ENCODE data around the gene ATF6. TPM values are rescaled to one million over a fixed set of nuclear protein-coding genes. Genes with fewer than 3 reads are reported as not detected.
"Not testable (repeated sequence)": the region's sequence is repeated elsewhere in the genome, so short reads cannot be mapped to it uniquely, and the experiment has no call there.

ATF6 gene
- total RNA-seq, 2 experiments from 2014 or later = 16.9 to 17.3 TPM

GRCh38 chr1:161725258-161725907, 40.7 kb upstream of the ATF6 start:
- DNase-seq; H3K27ac Mint-ChIP-seq; ATAC-seq; H3K9me3 Mint-ChIP-seq; H3K36me3 Mint-ChIP-seq (ENCODE audit: low read depth); intact Hi-C loops (cut with micrococcal nuclease): not testable (repeated sequence)
- peaks cover 17% of the 10 kb centered on the region for H3K27me3 Mint-ChIP-seq
- peak; percentile 18 for TF ChIP-seq CTCF (IDR thresholded peaks at IDR 0.05)
- CTCF ChIA-PET = interaction anchor here (1.1 to 4.1 kb wide), 4 partner anchors 13 to 23 kb away, joined by 4 to 32 read pairs (median 9); partner anchors contain the start of gene FCRLA
- peak overlapping the region; percentile 79 for H3K4me3 Mint-ChIP-seq
- peaks cover 41% of the 10 kb centered on the region for H3K4me1 Mint-ChIP-seq (ENCODE audit: low read depth)
- POLR2A ChIA-PET = interaction anchor here (1.1 to 1.6 kb wide), 2 partner anchors 9 to 41 kb away, joined by 4 to 6 read pairs; no protein-coding TSS in a partner anchor

GRCh38 chr1:161725908-161726472, 40.1 kb upstream of the ATF6 start:
- Mint-ChIP-seq H3K27ac (peak overlapping the region; percentile 48), H3K4me3 (peak overlapping the region; percentile 79), H3K4me1 (ENCODE audit: low read depth) (peaks cover 47% of the 10 kb centered on the region), H3K27me3 (peaks cover 17% of the 10 kb centered on the region), H3K9me3 (no peaks in the 10 kb centered on the region), H3K36me3 (ENCODE audit: low read depth) (no peaks in the 10 kb centered on the region)
- DNase-seq = peak; percentile 46
- peak; percentile 28 for ATAC-seq
- TF ChIP-seq CTCF (IDR thresholded peaks at IDR 0.05) = peak; percentile 5
- CTCF ChIA-PET = interaction anchor here (1.0 to 4.1 kb wide), 7 partner anchors 12 to 241 kb away, joined by 3 to 32 read pairs (median 4); partner anchors contain the start of gene FCRLA
- POLR2A ChIA-PET = interaction anchor here (1.1 to 1.6 kb wide), 2 partner anchors 9 to 41 kb away, joined by 4 to 6 read pairs; no protein-coding TSS in a partner anchor
- intact Hi-C loops (cut with micrococcal nuclease) = no loop called here

GRCh38 chr1:161726473-161727255, 39.5 kb upstream of the ATF6 start:
- H3K4me1 Mint-ChIP-seq (ENCODE audit: low read depth) = peaks cover 51% of the 10 kb centered on the region
- peak; percentile 56 for ATAC-seq
- H3K27me3 Mint-ChIP-seq = peaks cover 17% of the 10 kb centered on the region
- no peaks in the 10 kb centered on the region for H3K36me3 Mint-ChIP-seq (ENCODE audit: low read depth)
- no peak for TF ChIP-seq CTCF (IDR thresholded peaks at IDR 0.05)
- no peaks in the 10 kb centered on the region for H3K9me3 Mint-ChIP-seq
- DNase-seq = peak; percentile 75
- H3K4me3 Mint-ChIP-seq = peak overlapping the region; percentile 79
- ChIA-PET CTCF (interaction anchor here (1.0 to 4.1 kb wide), 7 partner anchors 12 to 242 kb away, joined by 3 to 32 read pairs (median 4); partner anchors contain the start of gene FCRLA), POLR2A (interaction anchor here (0.9 to 1.6 kb wide), 3 partner anchors 10 to 40 kb away, joined by 3 to 6 read pairs (median 4); no protein-coding TSS in a partner anchor)
- peak overlapping the region; percentile 48 for H3K27ac Mint-ChIP-seq
- intact Hi-C loops (cut with micrococcal nuclease) = no loop called here

GRCh38 chr1:161727256-161727924, 38.7 kb upstream of the ATF6 start:
- CTCF ChIA-PET = interaction anchor here (1.0 to 4.1 kb wide), 4 partner anchors 11 to 112 kb away, joined by 3 to 32 read pairs (median 6); partner anchors contain the start of gene FCRLA
- H3K4me3 Mint-ChIP-seq = peak overlapping the region; percentile 79
- POLR2A ChIA-PET = interaction anchor here (0.9 to 1.6 kb wide), 2 partner anchors 10 to 39 kb away, joined by 3 to 6 read pairs; no protein-coding TSS in a partner anchor
- intact Hi-C loops (cut with micrococcal nuclease) = no loop called here
- ATAC-seq = peak; percentile 6
- DNase-seq = peak; percentile 60
- TF ChIP-seq CTCF (IDR thresholded peaks at IDR 0.05) = no peak
- peaks cover 44% of the 10 kb centered on the region for H3K4me1 Mint-ChIP-seq (ENCODE audit: low read depth)
- H3K27ac Mint-ChIP-seq = peak overlapping the region; percentile 62
- H3K27me3 Mint-ChIP-seq = peaks cover 17% of the 10 kb centered on the region
- no peaks in the 10 kb centered on the region for H3K36me3 Mint-ChIP-seq (ENCODE audit: low read depth)
- no peaks in the 10 kb centered on the region for H3K9me3 Mint-ChIP-seq
